Measurements from ENCODE around the gene TIAL1. TPM values are rescaled to one million over a fixed set of nuclear protein-coding genes. Genes with fewer than 3 reads are reported as not detected.

TIAL1 gene
- total and polyA plus RNA-seq, 2 of the 4 experiments (the other 2 are of a cell fraction) = 28.0 to 83.5 TPM

- no peak for TF ChIP-seq NFE2L2 (IDR thresholded peaks at IDR 0.05; ENCODE audit: low read depth, low read length)
These were observed 46.8 kb upstream of the TIAL1 start (continued) for GRCh38 chr10:119643306-119644204.

- ChIA-PET CTCF (interaction anchor here (0.6 to 1.2 kb wide), 2 partner anchors 10 to 26 kb away, joined by 3 to 5 read pairs; no protein-coding TSS in a partner anchor), POLR2A (ENCODE audit: unreplicated experiment) (no interaction called here)
- Histone ChIP-seq H3K23ac (ENCODE audit: low read depth, low read length) (no peak overlapping the region), H2AK5ac (ENCODE audit: low read depth, low read length) (no peak overlapping the region), H3K18ac (ENCODE audit: low read depth, low read length) (no peak overlapping the region), H2AK9ac (replicated peaks; ENCODE audit: low read depth, low read length, poor library complexity) (no peak overlapping the region), H3K9ac (ENCODE audit: low read depth, low read length) (no peak overlapping the region), H3K27me3 (ENCODE audit: control insufficient read depth, insufficient read depth, low read length) (no peaks in the 10 kb centered on the region), H3K27ac (ENCODE audit: insufficient read depth, low read length) (no peak overlapping the region), H3K56ac (ENCODE audit: extremely low read depth, insufficient read depth, low read length) (no peak overlapping the region), H4K20me1 (ENCODE audit: insufficient read depth, low read length) (no peaks in the 10 kb centered on the region), H3K14ac (replicated peaks; ENCODE audit: low read depth, low read length) (no peak overlapping the region), H2BK15ac (ENCODE audit: low read depth, low read length) (no peak overlapping the region), H2BK20ac (ENCODE audit: low read depth, low read length) (no peak overlapping the region), H2BK5ac (ENCODE audit: low read depth, low read length, poor library complexity, severe bottlenecking) (no peak overlapping the region), H2BK120ac (ENCODE audit: low read depth, low read length) (no peak overlapping the region), H4K91ac (ENCODE audit: insufficient read depth, low read depth, low read length) (no peak overlapping the region), H3K36me3 (ENCODE audit: control insufficient read depth, insufficient read depth, low read length) (no peaks in the 10 kb centered on the region), H3K4ac (ENCODE audit: low read depth, low read length) (no peak overlapping the region), H3K4me1 (ENCODE audit: control insufficient read depth, insufficient read depth, low read length) (no peaks in the 10 kb centered on the region), H3K4me3 (ENCODE audit: insufficient read depth, low read depth, low read length) (no peak overlapping the region), H4K8ac (ENCODE audit: low read depth in 2 of 2, low read length in 2 of 2) (no peak overlapping the region), H3K9me3 (ENCODE audit: control insufficient read depth, insufficient read depth, low read length) (peaks cover 11% of the 10 kb centered on the region), H2AFZ (replicated peaks; ENCODE audit: low read length, poor library complexity) (no peak overlapping the region), H3K9me1 (ENCODE audit: insufficient read depth, low read length) (no peaks in the 10 kb centered on the region), H3K4me2 (ENCODE audit: low read depth, low read length) (no peak overlapping the region), H4K5ac (ENCODE audit: low read depth, low read length) (no peak overlapping the region), H3K79me1 (ENCODE audit: low read depth in 1 of 2, low read length in 2 of 2) (no peaks in the 10 kb centered on the region)
- intact Hi-C loops (cut with micrococcal nuclease) (no loop called here), dilution Hi-C loops (cut with HindIII; ENCODE audit: low sequenced_read_pairs, unreplicated experiment) (no loop called here), in situ Hi-C loops (cut with MboI; ENCODE audit: low sequenced_read_pairs) (no loop called here)
- no peak for ATAC-seq (ENCODE audit: low read depth)
- DNase-seq = no peak
- 100% methylated on average over 1 of the region's 2 CpGs; no CpG with 5 or more reads in 1 of the 2 experiments for WGBS, 2 experiments (ENCODE audit: extremely low coverage in 2 of 2, insufficient read length in 1 of 2)
- BruUV-seq (replicated peaks) = no TSS peak
- TF ChIP-seq FOS (IDR thresholded peaks at IDR 0.05; ENCODE audit: low read depth, low read length) = no peak
- no peak for TF ChIP-seq RAD21 (IDR thresholded peaks at IDR 0.05; ENCODE audit: low read length)
- no peak for TF ChIP-seq POLR2A (IDR thresholded peaks at IDR 0.05; ENCODE audit: low read depth, low read length)
- TF ChIP-seq BHLHE40 (IDR thresholded peaks at IDR 0.05; ENCODE audit: low read depth, low read length) = no peak
- TF ChIP-seq MAFK (IDR thresholded peaks at IDR 0.05; ENCODE audit: low read depth, low read length) = no peak
- no peak for TF ChIP-seq RCOR1 (IDR thresholded peaks at IDR 0.05; ENCODE audit: insufficient replicate concordance, low read length)
- TF ChIP-seq, protein P1, sequence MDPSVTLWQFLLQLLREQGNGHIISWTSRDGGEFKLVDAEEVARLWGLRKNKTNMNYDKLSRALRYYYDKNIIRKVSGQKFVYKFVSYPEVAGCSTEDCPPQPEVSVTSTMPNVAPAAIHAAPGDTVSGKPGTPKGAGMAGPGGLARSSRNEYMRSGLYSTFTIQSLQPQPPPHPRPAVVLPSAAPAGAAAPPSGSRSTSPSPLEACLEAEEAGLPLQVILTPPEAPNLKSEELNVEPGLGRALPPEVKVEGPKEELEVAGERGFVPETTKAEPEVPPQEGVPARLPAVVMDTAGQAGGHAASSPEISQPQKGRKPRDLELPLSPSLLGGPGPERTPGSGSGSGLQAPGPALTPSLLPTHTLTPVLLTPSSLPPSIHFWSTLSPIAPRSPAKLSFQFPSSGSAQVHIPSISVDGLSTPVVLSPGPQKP (IDR thresholded peaks at IDR 0.05; ENCODE audit: borderline replicate concordance, low read depth, low read length) = no peak
- TF ChIP-seq RFX5 (IDR thresholded peaks at IDR 0.05; ENCODE audit: low read depth, low read length) = no peak
- no peak for TF ChIP-seq USF2 (IDR thresholded peaks at IDR 0.05; ENCODE audit: low read depth, low read length)
- TF ChIP-seq SMC3 (IDR thresholded peaks at IDR 0.05; ENCODE audit: low read depth, low read length) = no peak
- TF ChIP-seq CHD1 (IDR thresholded peaks at IDR 0.05; ENCODE audit: low read depth, low read length) = no peak
- TF ChIP-seq NFE2L2 (IDR thresholded peaks at IDR 0.05; ENCODE audit: low read depth, low read length) = no peak
- no peak for TF ChIP-seq MXI1 (IDR thresholded peaks at IDR 0.05; ENCODE audit: borderline replicate concordance, low read depth, low read length)
These were observed 45.9 kb upstream of the TIAL1 start for GRCh38 chr10:119642556-119643111.

All from IMR-90 (cell line).